UCSD-AML1 (cell line): ENCODE measurements around the gene TMEM214.
"Not testable (repeated sequence)": the region's sequence is repeated elsewhere in the genome, so short reads cannot be mapped to it uniquely, and the experiment has no call there.

ENCODE experiments used
- DNase-seq: peaks from one replicate; lab custom pipeline; 2025; ENCODE audit not compliant: unreplicated experiment; lab: John Stamatoyannopoulos, UW

The TMEM214 gene

DNA sequence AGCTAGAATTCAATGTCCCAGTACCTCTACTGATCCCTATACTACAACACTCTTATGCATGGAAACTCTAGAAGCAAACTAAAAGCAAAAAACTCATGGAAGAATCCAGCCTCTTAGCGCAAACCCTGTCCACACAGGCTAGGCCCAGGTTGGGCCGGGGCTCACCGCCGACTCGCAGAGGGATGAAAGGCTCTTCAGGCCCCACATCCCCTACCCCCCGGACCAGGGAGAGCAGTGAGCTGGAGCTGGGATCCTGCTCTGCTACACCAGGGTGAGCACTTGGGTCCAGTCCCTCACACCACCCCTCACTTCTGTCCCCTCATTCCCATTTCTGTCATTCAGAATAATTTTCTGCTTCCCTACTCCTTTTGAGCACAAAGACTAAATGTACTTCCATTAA, 36.7 kb downstream of the TMEM214 start:
- no peak for DNase-seq

DNA sequence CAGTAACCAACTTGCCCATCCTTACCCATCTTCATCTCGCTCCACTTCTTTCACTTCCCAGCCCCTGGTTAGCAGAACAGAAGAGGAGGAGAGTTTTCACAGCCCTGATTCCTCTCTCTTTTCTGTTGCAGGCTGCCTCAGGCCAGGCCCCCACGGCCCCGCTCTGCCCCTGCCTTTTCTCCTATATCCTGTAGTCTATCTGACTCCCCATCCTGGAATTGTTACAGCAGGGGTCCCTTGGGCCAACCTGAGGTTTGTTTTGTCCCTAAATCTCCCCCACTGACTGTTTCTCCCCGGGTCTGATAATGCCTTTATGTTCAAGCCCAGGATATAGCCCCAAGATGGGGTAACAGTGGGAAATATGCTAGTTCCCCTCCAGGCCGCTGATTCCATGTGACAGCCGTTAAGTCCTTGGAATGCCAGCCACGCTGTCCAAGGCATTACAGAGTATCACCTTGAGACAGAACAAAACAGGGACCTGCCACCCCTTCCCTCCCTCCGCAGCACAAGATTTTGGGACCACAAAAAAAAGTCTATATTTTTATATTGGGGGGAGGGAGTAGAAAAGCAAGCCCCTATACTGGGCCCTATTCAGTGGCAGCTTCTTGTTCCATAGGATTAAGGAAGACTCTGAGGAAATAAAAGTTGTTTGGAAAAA, 37.3 kb downstream of the TMEM214 start:
- no peak for DNase-seq

DNA sequence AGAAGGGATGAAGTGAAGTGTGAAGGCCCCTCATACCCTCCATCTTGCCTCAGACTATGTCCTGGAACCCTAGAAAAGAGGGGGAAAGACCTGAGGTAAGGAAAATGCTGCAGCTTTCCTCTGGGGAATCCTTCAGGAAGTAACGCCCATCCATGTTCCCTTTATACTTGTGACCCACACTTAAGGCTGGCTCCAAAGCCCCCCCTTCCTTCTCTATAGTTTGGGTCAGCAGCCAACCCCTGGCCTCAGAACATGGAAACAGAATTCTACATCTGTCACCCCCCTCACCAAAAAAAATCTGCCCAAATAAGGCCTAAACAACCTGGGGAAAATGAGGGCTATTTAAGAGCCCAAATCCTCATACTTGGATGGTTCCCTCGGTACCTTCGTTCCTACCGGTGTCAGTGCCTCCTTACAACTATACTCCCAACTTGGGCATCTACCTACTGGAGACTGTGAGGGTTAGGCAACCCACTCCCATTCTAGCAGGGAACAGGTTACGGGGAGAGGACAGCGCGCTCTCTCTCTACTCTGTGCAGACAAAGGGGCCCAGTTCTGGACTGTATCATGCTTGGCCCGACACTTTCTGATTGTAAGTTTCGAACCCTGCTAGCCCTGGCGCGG, 38.0 kb downstream of the TMEM214 start:
- DNase-seq, result no peak

DNA sequence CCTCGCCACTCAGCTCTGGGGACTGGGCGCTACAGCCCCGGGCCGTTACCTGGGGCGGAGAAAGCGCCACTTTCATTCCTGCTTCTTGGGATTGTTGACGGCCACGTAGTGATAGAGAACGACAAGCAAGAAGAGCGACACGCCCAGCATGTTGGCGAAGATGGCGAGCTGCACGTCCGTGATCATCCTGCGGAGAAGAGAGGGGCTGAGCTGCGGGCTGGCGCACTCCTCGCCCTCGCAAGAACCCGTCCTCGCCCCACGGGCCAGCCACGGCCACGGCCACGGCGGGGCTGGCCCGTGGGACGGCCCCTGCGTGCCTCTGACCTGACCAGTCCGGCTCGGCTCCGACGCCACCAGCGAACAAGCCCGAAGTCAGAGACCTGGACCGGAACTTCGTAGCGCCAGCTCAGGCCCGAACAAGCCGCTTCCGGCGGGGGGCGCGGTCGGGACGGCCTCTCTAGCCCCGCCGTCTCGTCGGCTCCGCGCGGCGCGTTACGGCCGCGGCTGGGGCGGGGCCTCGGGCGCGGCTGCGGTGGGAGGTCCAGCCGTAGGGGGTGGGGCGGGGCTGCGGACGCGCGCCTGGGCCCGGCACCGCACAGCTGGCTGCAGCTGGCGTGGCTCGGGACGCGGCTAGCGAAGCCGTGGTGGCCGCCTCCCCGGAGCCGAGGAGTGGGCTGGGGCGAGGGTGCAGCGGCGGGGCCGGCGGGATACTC, 38.7 kb downstream of the TMEM214 start, which contains the start of gene OST4:
Gene OST4, minus strand, starts transcription at position 378 of the 713 bp plus-strand sequence.
- peak; percentile 96 for DNase-seq

DNA sequence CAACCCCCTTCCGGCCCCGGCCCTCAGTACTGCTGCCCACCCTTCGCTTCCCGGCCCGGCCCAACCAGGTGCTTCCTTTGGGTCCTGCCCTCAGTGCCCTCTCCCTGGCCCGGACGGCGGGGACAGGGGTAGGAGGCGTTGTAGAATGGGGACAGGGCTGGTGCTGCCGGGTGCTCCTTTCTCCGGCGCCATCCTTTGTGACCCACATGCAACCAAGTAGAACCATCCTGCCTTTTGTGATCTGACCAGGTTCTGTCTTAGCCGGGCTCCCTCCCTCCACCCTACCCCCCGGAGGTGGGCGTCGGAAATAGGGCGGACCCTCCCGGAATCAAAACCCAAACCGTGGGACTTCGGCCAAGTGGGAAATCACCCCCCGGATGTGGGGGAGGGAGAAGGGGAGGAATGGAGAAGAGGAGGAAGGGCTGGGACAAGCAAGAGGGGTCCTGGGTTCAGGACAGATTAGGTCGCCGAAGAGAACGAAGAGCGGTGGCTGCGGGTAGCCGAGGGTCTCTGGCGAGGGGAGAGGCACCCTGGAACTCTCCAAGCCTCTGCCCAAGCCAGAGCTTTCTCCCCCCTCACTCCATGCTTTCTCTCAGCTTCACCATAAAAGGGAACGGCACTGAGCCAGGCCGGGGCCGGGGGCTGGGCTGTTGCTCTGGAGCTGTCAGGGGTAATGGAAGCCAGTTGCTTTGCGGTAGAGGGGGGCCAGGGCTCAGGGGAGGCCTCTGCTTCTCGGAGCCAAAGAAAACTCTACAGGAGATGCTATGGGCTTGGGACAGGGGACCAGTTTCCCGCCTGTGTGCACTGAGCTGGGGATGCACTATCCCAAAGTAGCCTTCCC, 39.4 kb downstream of the TMEM214 start:
- peak; percentile 73 for DNase-seq

DNA sequence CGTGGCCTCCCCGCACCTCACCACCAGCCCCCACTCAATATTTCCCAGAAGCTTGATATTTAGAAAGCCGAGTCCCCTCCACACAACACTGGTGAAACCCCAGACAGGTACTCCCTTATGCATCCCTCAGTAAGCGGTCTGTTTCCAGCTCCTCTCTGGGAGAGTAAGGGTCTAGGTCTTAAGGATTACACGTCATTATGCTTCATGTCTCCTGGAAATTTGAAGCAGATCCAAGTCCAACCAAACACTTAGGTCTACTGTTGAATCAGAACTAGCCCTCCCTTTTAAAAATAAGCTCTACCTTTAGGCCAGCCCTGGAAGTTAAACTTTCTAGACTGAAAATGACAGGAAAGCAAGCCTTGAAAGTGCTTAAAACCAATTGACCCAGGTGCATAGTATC, 40.2 kb downstream of the TMEM214 start:
- no peak for DNase-seq

DNA sequence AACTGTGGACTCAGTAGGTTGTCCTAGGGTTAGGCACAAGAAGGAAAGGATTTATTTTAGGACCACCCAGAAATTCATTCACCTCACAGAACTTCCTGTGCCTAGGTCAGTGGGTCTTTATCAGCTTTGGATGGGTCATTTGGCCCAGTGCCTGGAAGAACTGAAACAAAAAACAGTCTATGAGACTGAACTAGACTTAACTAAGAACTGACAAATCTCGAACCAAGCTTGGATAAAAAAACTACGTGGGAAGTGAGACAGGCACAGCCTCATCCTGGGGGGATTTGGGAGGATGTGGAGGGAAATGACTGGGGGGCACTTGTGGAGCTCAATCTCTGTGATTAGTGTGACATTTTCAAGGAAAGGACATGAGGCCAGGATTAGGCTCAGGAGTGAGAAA, 41.0 kb downstream of the TMEM214 start:
- DNase-seq, result no peak

DNA sequence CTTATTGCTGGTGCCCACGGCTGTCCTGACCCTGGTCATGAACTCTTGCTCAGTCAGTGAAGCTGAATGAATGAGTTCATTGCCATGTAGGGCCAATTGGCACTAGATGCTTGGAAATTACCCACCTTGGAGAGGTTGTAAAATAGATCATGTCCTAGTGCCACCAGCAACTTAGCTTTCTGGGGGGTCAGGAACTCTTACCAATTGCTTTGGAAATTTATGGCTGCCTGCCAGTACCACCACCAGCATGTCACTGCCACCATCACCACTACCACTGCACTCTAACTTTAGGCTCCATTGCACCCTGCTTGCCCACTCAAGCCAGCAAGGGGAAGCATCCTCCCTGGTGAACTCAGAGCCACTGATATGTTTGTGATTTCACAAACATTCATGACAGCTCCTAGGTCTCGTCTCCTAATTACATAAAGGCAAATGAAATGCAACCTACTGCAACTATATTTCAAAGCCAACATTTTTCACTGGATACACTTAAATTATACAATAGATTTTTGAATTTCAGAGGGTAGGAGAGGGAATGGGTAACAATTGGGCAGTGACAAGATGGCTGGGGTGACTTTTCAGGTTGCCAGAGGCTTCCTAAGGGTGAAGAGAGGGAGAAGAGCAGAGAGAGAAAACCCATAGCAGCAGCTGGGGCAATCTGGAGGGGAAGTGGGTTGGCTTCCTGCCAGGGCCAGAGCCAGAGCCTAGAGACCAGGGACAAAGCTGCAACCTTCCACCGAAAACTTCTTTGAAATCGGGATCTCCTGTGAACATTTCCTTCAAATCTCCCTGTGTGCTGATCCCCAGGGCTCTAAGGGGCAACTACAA, 42.2 kb downstream of the TMEM214 start:
- DNase-seq, result peak; percentile 73

DNA sequence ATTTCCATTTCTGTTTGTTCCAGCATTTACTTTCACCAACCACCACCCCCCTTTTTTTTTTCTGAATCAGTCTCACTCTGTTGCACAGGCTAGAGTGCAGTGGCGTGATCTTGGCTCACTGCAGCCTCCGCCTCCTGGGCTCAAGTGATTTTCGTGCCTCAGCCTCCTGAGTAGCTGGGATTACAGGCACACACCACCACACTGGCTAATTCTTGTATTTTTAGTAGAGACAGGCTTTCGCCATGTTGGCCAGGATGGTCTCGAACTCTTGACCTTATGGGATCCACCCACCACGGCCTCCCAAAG, 42.8 kb downstream of the TMEM214 start:
- DNase-seq, result not testable (repeated sequence)

DNA sequence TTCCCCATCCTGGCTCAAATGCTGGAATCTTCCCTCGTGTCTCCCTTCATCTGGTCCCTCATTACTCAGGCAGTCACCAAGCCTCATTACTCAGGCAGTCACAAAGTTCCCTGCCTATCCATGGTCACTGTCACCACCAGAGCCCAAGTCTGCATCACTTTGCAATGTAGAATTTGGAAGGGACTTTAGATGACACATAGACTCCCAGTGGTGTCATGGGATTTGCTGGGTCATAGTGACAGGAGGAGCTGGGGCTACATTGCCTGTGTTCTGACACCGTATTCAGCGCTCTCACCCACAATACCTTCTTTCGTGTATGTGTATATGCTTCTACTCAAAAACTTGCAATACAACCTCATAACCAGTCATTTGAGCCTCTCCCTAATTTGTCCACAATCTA, 43.6 kb downstream of the TMEM214 start:
- DNase-seq, result no peak

DNA sequence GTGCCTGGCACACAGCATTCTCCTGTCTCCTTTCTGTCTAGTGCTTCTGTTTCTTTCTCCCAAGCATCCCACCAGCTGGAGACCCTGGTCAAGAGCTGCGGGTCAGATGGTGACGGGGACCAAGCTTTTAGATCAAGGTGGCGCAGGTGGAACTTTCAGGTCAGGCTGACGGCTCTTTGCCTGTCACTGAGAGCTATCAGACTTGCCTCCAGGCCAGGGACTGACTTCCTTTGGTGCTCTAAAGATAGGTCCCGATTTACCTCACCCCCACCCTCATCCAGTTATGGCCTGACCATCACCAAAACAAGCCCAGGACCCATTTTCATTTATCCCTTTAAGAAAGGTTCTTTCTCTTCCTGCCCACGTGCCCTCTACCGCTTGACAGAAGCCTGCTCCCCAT, 44.5 kb downstream of the TMEM214 start:
- no peak for DNase-seq

DNA sequence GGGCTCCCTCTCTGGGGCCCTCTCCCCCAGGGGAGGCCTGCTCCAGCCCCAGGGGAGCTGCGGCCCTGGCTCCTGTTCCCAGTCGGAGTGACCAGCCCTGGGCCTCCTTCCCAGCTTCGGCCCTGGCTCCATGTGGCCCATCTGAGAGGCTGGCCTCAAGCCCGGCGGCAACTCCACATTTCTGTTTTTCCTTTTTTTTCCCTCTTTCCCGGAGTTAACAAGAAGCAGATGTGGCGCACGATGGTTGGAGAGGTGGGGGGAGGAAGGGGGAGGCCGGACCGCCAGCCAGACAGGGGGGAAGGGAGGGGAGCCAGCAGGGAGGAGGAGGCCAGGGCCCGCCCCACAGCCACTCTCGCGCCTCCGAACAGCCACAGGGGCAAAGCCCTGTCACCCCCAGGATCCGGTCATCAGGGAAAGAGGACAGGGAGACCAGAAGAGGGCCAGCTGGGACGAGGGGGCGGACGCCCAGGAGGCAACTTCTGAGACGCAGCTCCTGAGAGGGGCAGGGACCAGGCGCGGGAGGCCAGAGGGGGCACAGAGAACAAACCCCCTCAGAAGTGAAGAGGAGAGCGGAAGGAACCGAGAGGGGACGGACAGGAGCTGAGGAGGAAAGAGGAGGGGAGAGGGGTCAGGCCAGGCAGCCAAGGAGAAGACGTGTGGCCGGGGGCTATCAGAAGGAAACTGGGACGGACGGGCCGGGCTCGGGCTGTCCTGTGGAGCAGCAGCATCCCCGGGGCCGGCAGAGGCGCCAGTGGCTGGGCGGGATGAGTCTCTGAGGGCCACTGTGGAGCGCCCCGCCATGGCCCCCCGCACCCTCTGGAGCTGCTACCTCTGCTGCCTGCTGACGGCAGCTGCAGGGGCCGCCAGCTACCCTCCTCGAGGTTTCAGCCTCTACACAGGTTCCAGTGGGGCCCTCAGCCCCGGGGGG, 45.8 kb downstream of the TMEM214 start, which contains the start of gene EMILIN1:
Gene EMILIN1, plus strand, starts transcription at position 349 of the 928 bp plus-strand sequence. Its CDS starts 451 bp downstream, at position 800.
- DNase-seq, result peak; percentile 47

DNA sequence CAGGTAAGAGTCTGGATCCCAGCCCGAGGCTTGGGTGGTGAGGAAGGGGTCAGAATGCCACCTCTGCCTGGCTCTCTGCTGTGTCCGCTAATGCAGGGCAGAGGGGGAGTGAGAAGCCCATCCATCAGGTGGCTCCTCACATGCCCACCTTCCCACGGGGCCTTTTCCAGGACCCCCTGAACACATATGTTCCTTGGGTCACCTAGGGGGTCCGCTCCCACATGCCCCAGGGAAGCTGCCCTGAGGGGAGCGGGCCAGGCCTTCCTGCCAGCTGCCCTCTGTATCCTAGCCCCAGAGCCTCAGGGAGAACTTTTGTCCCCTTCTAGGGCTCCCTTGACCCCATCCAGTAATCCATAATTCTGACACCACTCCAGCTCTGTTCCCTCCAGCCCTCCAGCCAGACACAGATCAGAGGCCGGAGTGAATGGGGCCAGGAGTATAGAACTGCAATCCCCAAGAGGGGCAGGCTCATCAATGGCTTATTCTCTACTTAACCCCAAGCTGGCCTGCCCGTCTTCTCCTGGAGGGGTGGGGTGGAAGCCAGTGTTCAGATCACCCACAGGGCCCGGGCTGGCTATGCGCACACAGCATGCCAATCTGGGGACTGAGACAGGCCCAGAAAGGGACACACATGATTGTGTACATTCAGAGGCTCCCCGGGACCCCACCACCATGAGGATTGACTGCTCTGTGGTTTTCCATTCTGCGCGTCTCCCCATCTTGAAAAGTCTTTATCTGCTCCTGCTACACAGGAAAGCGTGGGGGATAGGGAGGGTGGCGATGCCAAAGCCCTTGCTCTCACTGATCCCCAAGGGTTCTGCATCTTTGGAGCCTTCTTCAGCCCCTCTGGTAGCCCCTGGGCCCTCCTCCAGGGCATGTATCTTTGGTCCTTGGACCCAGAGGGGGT, 46.7 kb downstream of the TMEM214 start:
- peak; percentile 36 for DNase-seq

DNA sequence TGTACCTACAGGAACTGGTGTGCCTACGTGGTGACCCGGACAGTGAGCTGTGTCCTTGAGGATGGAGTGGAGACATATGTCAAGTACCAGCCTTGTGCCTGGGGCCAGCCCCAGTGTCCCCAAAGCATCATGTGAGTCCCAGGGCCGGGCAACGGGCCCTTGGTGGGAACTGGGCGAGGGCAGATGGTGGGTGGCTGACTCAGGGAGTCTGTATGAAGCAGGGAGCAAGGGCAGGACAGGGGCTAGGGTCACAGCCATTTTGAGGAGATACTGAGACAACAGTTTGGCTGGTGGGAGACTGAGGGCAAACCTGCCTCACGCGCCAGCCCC, 47.3 kb downstream of the TMEM214 start:
- DNase-seq, result no peak

DNA sequence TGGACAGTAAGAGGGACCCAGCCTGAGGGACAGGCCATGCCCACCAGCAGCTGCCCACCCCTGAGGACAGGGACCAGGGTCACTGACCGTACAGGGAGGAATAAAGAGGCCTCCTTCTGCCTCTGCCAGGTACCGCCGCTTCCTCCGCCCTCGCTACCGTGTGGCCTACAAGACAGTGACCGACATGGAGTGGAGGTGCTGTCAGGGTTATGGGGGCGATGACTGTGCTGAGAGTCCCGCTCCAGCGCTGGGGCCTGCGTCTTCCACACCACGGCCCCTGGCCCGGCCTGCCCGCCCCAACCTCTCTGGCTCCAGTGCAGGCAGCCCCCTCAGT, 47.8 kb downstream of the TMEM214 start:
- no peak for DNase-seq

DNA sequence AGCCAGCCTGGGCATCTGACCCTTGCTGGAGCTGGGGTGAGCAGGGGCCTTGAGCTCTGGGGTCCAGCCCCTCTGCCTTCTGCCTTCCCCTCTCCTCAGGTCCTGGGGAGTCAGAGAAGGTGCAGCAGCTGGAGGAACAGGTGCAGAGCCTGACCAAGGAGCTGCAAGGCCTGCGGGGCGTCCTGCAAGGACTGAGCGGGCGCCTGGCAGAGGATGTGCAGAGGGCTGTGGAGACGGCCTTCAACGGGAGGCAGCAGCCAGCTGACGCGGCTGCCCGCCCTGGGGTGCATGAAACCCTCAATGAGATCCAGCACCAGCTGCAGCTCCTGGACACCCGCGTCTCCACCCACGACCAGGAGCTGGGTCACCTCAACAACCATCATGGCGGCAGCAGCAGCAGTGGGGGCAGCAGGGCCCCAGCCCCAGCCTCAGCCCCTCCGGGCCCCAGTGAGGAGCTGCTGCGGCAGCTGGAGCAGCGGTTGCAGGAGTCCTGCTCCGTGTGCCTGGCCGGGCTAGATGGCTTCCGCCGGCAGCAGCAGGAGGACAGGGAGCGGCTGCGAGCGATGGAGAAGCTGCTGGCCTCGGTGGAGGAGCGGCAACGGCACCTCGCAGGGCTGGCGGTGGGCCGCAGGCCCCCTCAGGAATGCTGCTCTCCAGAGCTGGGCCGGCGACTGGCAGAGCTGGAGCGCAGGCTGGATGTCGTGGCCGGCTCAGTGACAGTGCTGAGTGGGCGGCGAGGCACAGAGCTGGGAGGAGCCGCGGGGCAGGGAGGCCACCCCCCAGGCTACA, 49.4 kb downstream of the TMEM214 start:
- DNase-seq, result no peak

DNA sequence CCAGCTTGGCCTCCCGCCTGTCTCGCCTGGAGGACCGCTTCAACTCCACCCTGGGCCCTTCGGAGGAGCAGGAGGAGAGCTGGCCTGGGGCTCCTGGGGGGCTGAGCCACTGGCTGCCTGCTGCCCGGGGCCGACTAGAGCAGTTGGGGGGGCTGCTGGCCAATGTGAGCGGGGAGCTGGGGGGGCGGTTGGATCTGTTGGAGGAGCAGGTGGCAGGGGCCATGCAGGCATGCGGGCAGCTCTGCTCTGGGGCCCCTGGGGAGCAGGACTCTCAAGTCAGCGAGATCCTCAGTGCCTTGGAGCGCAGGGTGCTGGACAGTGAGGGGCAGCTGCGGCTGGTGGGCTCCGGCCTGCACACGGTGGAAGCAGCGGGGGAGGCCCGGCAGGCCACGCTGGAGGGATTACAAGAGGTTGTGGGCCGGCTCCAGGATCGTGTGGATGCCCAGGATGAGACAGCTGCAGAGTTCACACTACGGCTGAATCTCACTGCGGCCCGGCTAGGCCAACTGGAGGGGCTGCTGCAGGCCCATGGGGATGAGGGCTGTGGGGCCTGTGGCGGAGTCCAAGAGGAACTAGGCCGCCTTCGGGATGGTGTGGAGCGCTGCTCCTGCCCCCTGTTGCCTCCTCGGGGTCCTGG, 50.1 kb downstream of the TMEM214 start:
- no peak for DNase-seq
